ENCODE measurements around the gene SULT1A3. TPM values are rescaled to one million over a fixed set of nuclear protein-coding genes. Genes with fewer than 3 reads are reported as not detected.
A peak's percentile ranks its signal among the peaks of the same experiment; 100 is the strongest.

The SULT1A3 gene
- total RNA-seq, 1 experiment from 2014 or later: 8.5 TPM

GRCh38 chr16:30184096-30184890 is 14.8 kb upstream of the SULT1A3 start:
- Histone ChIP-seq H3K27me3 (ENCODE audit: low read length) (no peaks in the 10 kb centered on the region), H3K36me3 (ENCODE audit: low read depth, low read length) (no peaks in the 10 kb centered on the region), H2AFZ (ENCODE audit: low read length) (no peak overlapping the region), H3K9ac (ENCODE audit: low read length) (no peak overlapping the region), H3K4me1 (ENCODE audit: insufficient read depth, low read length) (no peaks in the 10 kb centered on the region), H3K4me3 (ENCODE audit: low read length) (peak overlapping the region; percentile 64), H3K9me2 (replicated peaks; ENCODE audit: low read length) (no peaks in the 10 kb centered on the region), H3K27ac (ENCODE audit: low read length) (no peak overlapping the region), H4K20me1 (ENCODE audit: low read length) (no peaks in the 10 kb centered on the region), H3F3A (ENCODE audit: low read length, unreplicated experiment) (no peaks in the 10 kb centered on the region), H3K79me2 (ENCODE audit: low read length) (no peaks in the 10 kb centered on the region), H3K9me3 (ENCODE audit: low read length) (no peaks in the 10 kb centered on the region), H3K4me2 (ENCODE audit: low read length) (peak overlapping the region; percentile 74)
- DNase-seq (no peak), ATAC-seq (no peak)
- BruUV-seq (replicated peaks): no TSS peak
- TF ChIP-seq CTCF (conservative IDR thresholded peaks at IDR 0.05; ENCODE audit: low read depth, low read length) (no peak), EZH2 (IDR thresholded peaks at IDR 0.05; ENCODE audit: low read length, unreplicated experiment) (no peak), EZH2phosphoT487 (IDR thresholded peaks at IDR 0.05; ENCODE audit: borderline replicate concordance, low read length) (no peak)
- intact Hi-C loops (cut with micrococcal nuclease): no loop called here
- ChIA-PET CTCF (no interaction called here), POLR2A (ENCODE audit: unreplicated experiment) (no interaction called here)

GRCh38 chr16:30184891-30185682 is 14.0 kb upstream of the SULT1A3 start:
- H3K79me2 ChIP-seq (ENCODE audit: low read length): no peaks in the 10 kb centered on the region
- no peak overlapping the region for H2AFZ ChIP-seq (ENCODE audit: low read length)
- ChIA-PET CTCF (no interaction called here), POLR2A (ENCODE audit: unreplicated experiment) (no interaction called here)
- no peak for DNase-seq
- no peaks in the 10 kb centered on the region for H3K9me2 ChIP-seq (replicated peaks; ENCODE audit: low read length)
- BruUV-seq (replicated peaks): no TSS peak
- no peak overlapping the region for H3K4me2 ChIP-seq (ENCODE audit: low read length)
- no peaks in the 10 kb centered on the region for H3K27me3 ChIP-seq (ENCODE audit: low read length)
- TF ChIP-seq CTCF (conservative IDR thresholded peaks at IDR 0.05; ENCODE audit: low read depth, low read length) (no peak), EZH2phosphoT487 (IDR thresholded peaks at IDR 0.05; ENCODE audit: borderline replicate concordance, low read length) (no peak), EZH2 (IDR thresholded peaks at IDR 0.05; ENCODE audit: low read length, unreplicated experiment) (no peak)
- H3K27ac ChIP-seq (ENCODE audit: low read length): no peak overlapping the region
- H3F3A ChIP-seq (ENCODE audit: low read length, unreplicated experiment): no peaks in the 10 kb centered on the region
- intact Hi-C loops (cut with micrococcal nuclease): no loop called here
- no peak overlapping the region for H3K9ac ChIP-seq (ENCODE audit: low read length)
- no peaks in the 10 kb centered on the region for H4K20me1 ChIP-seq (ENCODE audit: low read length)
- no peaks in the 10 kb centered on the region for H3K4me1 ChIP-seq (ENCODE audit: insufficient read depth, low read length)
- no peak for ATAC-seq
- no peaks in the 10 kb centered on the region for H3K36me3 ChIP-seq (ENCODE audit: low read depth, low read length)
- H3K9me3 ChIP-seq (ENCODE audit: low read length): no peaks in the 10 kb centered on the region
- H3K4me3 ChIP-seq (ENCODE audit: low read length): no peak overlapping the region
